ENCODE data around the gene CCDC50. TPM values are rescaled to one million over a fixed set of nuclear protein-coding genes. Genes with fewer than 3 reads are reported as not detected.

The CCDC50 gene
- total RNA-seq, 1 experiment from 2014 or later: 56.9 TPM

- no peak for DNase-seq (ENCODE audit: extremely low read depth, low read depth)
Observed at GRCh38 chr3:191414732-191415131, 85.5 kb downstream of the CCDC50 start.

GRCh38 chr3:191415566-191415965 is 86.4 kb downstream of the CCDC50 start:
- DNase-seq (ENCODE audit: extremely low read depth, low read depth): no peak

- DNase-seq (ENCODE audit: extremely low read depth, low read depth): no peak
Observed at GRCh38 chr3:191417457-191417729, 88.2 kb downstream of the CCDC50 start.

GRCh38 chr3:191420771-191421170 is 91.6 kb downstream of the CCDC50 start:
- no peak for DNase-seq (ENCODE audit: extremely low read depth, low read depth)

GRCh38 chr3:191424881-191425280 is 95.7 kb downstream of the CCDC50 start:
- no peak for DNase-seq (ENCODE audit: extremely low read depth, low read depth)

- no peak for DNase-seq (ENCODE audit: extremely low read depth, low read depth)
Observed at GRCh38 chr3:191425322-191425734, 96.1 kb downstream of the CCDC50 start.

- no peak for DNase-seq (ENCODE audit: extremely low read depth, low read depth)
Observed at GRCh38 chr3:191426311-191426710, 97.1 kb downstream of the CCDC50 start.

- DNase-seq (ENCODE audit: extremely low read depth, low read depth): no peak
Observed at GRCh38 chr3:191428177-191428576, 99.0 kb downstream of the CCDC50 start.

- DNase-seq (ENCODE audit: extremely low read depth, low read depth): no peak
Observed at GRCh38 chr3:191430103-191430502, 100.9 kb downstream of the CCDC50 start.

GRCh38 chr3:191431160-191431822 is 102.1 kb downstream of the CCDC50 start:
- no peak for DNase-seq (ENCODE audit: extremely low read depth, low read depth)

GRCh38 chr3:191432162-191432561 is 103.0 kb downstream of the CCDC50 start:
- DNase-seq (ENCODE audit: extremely low read depth, low read depth): no peak

GRCh38 chr3:191434024-191434423 is 104.8 kb downstream of the CCDC50 start:
- DNase-seq (ENCODE audit: extremely low read depth, low read depth): no peak

- DNase-seq (ENCODE audit: extremely low read depth, low read depth): no peak
Observed at GRCh38 chr3:191435981-191436380, 106.8 kb downstream of the CCDC50 start.

GRCh38 chr3:191438150-191438814 is 109.1 kb downstream of the CCDC50 start:
- DNase-seq (ENCODE audit: extremely low read depth, low read depth): no peak

GRCh38 chr3:191440532-191440931 is 111.3 kb downstream of the CCDC50 start:
- DNase-seq (ENCODE audit: extremely low read depth, low read depth): no peak

- no peak for DNase-seq (ENCODE audit: extremely low read depth, low read depth)
Observed at GRCh38 chr3:191441687-191442086, 112.5 kb downstream of the CCDC50 start.

GRCh38 chr3:191444569-191444968 is 115.4 kb downstream of the CCDC50 start:
- no peak for DNase-seq (ENCODE audit: extremely low read depth, low read depth)

Other genes starting within 250 kb of the CCDC50 start
- gene OSTN, start 130.2 kb upstream of the CCDC50 start, total RNA-seq (2014; rRNA removed; shearing (Covaris generic)): not detected in 2 replicates
- gene UTS2B, start 1.1 kb downstream of the CCDC50 start, total RNA-seq (2014; rRNA removed; shearing (Covaris generic)): 0.57 TPM in 1 of 2 replicates, not detected in the other
- gene PYDC2, start 131.8 kb downstream of the CCDC50 start, total RNA-seq (2014; rRNA removed; shearing (Covaris generic)): not detected in 2 replicates